ENCODE measurements around the gene NCAM2.
"Not testable (repeated sequence)": the region's sequence is repeated elsewhere in the genome, so short reads cannot be mapped to it uniquely, and the experiment has no call there.

Gene NCAM2

DNA sequence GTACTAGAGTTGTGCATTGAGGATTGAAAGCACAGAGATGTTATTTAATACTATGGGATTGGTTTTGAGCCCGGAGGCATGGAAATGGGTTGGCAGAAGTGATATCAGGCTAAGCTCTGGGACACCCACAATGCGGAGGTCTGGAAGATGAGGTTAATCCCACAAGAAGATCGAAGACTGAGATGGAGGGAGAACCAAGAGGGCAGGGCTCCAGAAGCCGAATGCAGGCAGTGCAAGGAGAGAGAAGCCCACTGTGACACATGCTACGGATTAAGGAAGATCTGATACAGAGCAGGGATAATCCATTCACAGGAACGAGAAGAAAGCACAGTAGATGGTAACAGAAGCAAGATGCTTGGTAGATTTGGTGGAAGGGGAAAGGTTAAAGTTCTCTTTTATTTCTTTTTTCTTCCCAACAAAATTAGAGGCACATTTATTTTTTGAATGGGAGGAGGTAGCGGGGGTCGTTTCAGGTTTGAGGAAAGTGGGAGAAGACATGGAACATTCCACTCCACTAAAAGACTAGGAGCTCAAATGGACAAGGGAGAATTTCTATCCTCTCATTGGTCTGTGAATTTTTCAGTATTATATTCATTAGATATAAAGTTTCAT is 113.2 kb downstream of the NCAM2 start:
- no peak for DNase-seq

DNA sequence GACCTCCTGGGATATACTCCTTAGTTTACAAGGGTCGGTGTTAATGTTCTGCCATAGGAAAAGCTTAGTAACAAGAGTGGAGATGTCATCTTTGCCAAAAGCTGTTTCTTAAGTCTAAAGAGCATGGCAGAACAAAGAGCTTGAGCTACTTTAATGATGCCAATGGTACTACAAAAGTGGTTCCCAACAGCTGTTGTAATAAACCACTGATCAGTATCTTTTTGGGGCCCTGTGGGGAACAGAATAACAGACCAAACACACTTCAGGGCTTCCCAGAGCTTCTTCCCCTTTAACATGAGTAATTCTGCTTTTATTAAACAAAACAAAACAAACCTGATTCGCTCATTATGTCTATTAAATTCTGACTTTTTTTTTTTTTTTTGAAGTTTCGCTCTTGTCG is 116.3 kb downstream of the NCAM2 start:
- no peak for DNase-seq

DNA sequence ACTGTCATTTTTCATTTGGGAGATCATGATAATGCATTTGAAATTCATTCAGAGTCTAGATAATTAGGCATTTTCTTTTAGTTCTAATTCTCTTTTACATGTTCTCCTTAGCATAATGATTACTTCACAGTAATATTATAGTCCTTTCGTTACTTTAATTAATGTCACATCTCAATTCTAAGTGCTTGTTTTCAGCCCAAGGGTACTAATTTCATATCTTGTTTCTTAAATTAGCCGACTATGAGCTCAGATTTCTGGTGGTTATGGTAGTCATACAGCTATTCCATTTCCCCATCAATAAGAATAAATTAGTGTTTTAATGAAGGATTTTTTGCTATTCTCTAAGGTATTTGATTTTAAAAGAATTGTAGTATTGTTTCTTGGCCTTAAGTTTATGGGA is 120.9 kb downstream of the NCAM2 start:
- no peak for DNase-seq

DNA sequence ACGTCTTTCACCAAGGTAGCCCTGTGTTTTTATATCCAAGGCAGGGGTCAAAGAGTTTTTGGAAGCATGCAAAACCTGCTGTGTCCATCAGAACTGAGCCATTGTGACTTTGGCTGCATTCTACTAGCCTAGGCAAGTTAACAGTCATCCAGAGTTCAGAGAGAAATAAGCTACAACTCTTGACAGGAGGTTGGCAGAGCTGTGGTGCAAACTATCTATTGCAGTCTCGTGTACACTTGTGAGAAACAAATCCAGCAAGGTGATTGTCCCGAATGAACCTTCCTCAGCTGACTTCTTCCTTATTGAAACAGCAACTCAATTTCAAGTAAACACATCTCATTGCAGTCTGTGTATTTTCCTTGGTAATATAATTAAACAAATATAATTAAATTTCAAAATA is 124.5 kb downstream of the NCAM2 start:
- DNase-seq, result no peak

DNA sequence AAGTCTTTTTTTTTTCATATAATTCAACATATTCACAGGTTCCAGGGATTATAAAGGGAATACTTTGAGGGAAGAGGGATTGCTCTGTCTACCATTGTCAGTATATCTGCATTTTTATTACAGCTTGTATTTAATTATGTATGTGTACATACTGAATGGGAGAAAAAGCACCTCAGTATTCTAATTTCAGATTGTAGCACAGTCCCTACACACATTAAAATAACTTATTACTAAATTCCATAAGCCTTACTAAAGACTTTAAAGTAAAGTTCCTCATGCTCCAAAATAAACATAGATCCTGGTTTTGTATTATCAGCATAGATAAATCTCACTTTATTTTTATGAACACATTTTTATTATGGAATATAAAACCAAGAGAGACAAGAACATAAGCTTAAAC is 134.2 kb downstream of the NCAM2 start:
- DNase-seq, result no peak

DNA sequence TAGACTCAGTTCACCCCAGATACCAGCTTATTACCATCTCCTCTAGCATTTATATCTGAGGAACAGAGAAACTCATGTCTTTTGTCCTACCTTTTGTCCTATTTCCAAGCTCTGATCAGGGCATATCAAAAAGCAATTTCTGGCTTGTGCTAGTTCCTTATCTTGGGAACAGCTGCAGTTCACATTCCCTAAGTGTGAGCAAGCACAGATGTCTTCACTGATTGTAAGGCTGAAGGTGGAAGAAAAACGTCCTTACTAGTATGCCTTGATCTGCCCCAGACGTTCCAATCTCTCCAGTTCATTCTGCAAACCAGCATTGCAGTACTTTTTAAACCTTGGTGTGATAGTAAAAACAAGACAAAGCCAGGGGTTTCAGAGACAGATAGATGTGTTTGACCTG is 139.8 kb downstream of the NCAM2 start:
- DNase-seq, result no peak

DNA sequence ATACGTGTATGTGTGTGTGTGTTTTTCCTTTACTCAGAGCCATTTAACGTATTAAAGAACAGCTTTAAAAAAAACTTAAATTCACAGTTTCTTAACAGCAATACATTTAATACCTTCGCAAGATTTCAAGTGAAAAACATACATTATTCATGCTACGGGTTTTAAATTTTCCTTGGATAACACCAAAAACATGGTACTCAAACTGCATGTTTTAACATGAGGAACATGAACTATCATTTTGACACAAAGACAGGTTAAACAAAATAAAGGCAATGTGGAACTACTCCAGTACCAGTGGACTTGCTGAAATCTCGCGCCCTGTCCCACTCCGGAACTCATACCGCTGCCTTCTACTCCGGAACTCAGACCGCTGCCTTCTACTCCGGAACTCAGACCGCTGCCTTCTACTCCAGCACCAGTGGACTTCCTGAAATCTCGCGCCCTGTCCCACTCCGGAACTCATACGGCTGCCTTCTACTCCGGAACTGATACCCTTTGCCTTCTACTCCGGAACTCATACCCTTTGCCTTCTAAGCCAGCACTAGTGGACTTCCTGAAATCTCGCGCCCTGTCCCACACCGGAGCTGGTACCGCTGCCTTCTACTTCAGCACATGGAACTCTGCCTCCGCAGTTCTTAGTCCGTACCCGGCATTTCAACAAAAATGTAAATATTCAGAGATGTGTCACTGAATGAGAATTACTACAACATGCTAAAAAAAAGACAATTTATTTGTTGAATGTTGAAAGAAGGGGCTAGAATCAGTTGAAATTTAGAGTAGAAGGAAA is 148.6 kb downstream of the NCAM2 start:
- peak; percentile 57 for DNase-seq

DNA sequence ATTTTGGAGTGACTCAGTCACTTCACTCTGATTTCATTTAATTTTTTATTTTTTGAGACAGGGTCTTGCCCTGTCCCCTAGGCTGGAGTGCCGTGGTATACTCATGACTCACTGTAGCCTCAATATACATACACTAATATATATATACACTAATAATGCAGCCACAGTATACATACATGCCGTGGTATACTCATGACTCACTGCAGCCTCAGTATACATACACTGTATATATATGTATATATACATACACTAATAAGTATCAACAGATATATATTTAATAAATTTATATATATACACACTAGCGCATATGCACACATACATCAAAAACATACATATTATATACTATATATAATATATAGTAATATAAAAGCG is 149.2 kb downstream of the NCAM2 start:
- no peak for DNase-seq

DNA sequence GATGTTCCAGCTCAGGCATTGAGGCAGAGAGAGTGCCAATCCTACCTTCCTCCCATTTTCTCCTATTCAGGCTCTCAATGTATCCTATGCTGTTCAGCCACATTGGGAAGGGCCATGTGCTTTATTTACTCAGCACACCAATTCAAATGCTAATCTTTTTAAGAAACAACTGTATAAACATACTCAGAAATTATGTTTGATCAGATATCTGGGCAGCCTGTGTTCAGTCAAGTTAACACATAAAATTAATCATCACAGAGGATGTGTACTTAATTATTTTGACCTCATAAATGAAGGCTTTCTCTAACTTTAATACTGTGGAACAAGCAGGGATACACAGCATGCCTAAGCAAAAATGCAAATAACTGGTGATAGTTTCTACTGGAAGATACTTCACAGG is 149.8 kb downstream of the NCAM2 start:
- no peak for DNase-seq

DNA sequence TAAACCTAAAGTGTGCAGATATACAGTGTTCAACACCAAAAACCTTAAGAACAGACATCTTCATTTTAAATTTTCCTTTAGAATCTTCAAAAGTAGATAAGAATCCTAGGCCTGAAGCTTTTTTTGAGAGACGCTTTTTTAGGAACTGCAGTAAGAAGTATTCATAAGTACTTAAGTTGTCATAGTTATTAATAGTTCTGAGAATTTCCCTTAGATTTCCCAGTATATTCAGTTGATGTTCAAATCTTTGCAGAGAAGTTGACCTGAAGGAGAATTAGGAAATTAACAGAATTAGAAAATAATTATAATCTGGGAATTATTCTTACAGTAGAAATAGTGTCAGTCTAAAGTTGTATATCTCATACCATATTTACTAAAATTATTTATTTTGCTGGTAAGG is 150.3 kb downstream of the NCAM2 start:
- DNase-seq, result no peak

DNA sequence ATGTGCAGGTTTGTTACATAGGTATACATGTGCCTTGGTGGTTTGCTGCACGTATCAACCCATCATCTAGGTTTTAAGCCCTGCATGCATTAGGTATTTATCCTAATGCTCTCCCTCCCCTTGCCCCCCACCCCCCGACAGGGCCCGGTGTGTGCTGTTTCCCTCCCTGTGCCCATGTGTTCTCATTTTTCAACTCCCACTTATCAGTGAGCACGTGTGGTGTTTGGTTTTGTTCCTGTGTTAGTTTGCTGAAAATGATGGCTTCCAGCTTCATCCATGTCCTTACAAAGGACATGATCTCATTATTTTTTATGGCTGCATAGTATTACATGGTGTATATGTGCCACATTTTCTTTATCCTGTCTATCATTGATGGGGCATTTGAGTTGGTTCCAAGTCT is 151.2 kb downstream of the NCAM2 start:
- not testable (repeated sequence) for DNase-seq

DNA sequence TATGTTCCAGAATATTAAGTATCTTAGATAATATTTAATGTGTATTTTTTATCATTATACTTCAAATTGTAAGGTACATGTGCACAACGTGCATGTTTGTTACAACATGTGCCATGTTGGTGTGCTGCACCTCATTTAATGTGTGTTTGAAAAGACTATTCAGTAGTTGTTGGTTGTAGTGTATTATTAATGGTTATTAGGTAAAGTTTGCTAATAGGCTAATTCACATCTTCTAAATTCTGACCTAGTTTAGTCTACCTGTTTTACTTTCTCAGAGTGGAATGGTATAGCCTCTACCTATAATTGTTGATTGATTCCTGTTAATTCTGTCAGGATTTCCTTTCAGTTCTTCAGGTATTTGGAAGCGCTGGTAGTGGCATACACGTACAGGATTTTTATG is 153.0 kb downstream of the NCAM2 start:
- DNase-seq, result no peak

DNA sequence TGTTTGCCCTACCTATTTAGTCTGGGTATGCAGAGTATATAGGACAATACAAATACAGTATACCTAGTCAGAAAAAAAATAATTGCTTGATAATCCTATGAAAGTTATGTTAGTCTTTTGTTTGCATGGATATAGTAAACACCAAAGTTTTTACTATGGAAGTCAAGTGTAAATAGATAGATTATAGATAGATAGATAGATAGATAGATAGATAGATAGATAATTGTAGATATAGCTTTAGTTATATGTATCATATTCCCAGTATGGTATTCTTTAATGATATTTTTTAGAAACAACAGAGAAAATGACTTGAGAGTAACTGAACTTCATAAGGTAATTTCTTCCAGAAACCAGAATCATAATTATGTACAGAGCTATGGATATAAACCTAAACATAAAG is 158.2 kb downstream of the NCAM2 start:
- DNase-seq, result no peak

DNA sequence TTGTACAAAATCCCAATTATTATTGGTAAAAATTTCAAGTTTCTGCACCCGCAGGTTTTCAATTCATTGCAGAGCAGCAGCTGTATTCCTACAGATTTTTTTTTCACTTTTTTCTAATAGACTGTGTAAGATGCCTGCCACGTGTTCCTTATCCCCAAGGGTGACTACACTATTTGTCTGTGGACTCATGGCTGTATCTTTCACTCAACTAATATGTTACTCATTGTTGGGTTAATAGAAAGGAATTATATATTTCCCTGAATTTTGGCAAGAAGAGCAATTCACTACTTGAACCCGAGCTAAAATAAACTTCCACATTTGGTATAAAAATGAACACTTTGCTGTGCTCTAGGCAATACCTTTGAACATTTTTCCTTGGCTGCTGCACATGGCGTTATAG is 158.7 kb downstream of the NCAM2 start:
- DNase-seq, result no peak

DNA sequence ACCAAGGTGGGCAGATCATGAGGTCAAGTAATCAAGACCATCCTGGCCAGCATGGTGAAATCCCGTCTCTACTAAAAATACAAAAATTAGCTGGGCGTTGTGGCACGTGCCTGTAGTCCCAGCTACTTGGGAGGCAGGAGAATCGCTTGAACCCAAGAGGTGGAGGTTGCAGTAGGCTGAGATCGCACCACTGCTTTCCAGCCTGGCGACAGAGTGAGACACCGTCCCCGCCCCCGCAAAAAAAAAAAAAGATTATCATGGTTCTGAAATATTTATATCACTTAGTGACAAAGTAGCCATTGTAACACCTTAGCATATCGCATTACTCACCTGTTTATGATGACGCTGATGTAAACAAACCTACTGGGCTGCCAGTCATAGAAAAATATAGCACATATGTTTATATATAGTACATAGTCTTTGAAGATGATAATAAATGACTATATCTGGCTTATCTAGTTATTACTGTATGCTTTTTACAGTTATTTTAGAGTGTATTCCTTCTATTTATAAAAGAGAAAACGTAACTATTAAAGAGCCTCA is 160.2 kb downstream of the NCAM2 start:
- DNase-seq, result no peak

DNA sequence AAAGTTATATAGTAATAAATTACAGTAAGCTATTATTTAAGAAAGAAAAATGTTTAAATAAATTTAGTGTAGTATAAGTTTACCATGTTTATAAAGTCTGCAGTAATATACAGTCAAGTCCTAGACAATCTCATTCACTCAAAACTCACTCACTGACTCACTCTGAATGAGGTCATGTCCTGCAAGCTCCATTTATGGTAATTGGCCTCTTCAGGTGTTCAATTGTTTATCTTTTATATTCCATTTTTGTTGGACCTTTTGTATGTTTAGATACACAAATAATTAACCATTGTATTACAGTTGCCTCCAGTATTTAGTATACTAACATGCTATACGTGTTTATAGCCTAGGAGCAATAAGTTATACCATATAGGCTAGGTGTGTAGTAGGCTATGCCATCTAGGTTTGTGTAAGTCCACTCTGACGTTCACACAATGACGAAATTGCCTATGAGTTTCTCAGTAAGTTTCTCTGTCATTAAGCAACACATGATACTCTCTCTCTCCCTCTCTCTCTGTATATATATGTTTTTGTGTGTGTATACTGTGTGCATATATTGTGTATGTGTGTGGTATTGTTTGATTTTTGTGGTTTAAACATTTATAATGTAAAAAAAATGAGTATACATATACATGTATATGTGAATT is 161.2 kb downstream of the NCAM2 start:
- DNase-seq, result no peak

DNA sequence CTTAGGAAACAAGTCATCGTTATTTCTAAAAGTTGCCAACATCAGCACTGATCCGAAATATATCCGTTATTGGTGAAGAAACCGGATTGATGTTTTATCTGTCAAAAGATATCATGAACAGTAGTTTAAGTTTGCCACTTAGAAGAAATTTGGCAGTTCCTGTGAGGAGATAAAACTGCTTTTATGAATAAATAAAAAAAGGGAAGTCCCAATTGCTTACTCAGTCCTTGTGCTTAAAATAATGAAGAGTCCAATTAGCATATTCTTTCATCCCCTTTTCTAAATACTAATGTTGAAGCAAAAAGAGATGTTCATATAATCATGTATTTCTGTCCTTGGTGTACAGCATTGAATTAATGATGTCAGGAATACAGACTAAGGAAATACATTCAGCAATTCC is 164.6 kb downstream of the NCAM2 start:
- no peak for DNase-seq

DNA sequence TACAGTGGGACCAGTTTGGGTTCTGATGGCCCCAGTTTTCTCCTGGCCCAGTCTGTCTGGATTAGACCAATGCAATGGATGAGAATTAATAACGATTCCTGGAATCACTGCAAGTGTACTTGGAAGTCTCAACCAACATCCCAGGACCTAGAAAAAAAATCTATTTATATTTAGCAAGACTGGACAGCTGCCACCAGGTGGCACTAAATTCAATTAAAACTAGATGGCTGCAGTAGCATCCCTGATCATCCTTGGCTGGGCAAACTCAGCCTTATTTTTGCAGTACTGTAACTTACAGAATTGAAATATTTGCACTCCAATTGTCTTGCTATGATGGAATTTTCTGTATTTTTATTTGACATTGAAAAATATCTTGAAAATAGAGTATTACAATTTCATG is 165.7 kb downstream of the NCAM2 start:
- DNase-seq, result peak; percentile 64

DNA sequence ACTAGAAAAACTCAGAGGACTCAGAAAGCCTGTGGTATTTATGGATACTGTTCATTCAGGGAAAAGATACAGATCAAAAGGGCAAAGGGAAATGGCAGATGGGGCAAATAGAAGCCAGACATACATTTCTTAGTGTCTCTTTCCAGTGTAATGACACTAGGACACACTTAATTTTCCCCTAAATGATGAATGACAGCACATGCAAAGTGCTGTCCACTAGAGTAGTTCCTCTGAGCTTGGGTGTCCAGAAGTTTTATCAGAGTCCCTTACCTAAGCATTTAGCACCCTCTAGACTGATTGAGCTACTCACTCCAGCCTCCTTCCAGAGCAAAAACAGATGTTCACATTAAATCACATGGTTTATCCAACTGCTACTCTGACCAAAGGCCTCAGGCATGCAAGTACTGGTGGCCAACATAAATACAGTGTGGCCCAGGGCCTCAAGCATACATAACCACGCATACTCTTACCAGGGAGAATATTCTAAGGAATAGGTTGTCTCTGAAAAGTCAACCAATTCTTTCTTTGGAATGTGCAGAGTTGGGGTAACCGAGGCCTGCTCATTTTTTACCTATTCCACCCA is 166.9 kb downstream of the NCAM2 start:
- no peak for DNase-seq

DNA sequence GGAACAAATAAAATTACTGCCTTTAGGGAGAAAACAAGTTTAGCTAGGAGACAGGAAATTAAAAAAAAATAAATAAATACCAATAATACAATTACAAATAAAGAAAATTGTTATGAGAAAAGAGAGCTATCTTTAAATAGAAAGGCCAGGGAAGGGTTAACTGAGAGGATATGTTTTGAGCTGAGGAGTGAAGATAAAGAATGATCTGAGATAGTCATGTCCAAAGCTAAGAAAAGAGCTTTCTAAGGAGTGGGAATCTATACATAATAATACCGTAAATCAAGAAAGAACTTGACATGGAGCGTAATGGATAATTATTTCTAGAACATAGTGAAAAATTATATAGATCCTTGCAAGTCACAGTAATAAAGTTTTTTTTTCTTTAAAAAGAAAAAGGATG is 176.5 kb downstream of the NCAM2 start:
- no peak for DNase-seq

DNA sequence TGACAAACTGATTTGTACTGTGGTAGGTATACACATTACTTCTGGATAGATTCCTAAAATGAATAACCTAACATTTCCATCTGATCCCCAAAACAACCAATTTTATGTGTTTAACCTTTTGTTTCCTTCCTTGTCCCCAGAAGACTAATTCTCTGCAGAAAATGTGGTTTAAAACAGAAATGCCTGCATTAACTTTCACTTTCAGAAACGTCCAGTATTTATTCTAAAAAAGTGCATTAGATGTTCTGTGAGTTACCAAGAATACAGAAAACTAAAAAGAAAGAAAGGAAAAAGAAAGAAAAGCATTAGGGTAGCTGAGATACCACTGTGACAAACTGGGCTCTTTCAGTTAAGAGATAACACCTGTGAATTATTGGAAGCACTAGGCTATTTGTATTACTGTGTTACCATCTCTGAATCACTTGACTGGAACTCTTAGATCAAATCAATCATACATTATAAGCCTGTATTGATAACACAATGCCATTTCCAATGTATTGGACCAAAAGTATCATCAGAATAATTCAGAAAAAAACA is 177.7 kb downstream of the NCAM2 start:
- no peak for DNase-seq

DNA sequence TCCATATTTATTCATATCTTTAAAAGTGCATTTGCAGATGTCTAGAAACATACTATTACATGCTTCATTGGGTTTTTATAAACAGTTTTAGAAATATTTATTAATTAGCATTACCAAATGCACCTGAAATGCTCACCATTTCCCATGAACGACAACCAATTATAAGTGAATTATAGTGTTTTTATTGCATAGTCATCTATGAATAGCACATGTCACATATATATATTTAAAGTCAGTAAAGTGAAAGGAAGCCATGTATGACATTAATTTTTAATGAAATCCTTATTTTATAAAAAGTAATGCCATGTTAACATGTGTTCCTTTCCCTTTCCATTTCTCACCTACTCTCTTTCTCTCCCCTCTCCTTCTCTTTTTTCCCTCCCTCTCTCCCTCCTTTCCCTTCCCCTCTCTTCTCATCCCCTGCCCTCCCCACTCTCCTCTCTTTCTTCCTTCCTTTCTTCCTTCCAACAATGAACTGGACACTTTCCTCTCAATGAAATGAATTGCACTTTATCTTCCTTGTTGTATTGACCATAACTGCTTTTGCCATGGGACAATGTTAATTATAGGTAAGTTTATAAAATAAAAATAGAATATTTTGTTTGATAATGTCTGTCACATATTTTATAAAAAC is 179.3 kb downstream of the NCAM2 start:
- DNase-seq, result no peak

Data from RPMI8226 (cell line).